NAMALWA (cell line): Measurements from ENCODE around the gene CCNYL1.
A peak's percentile ranks its signal among the peaks of the same experiment; 100 is the strongest.
"Not testable (repeated sequence)": the region's sequence is repeated elsewhere in the genome, so short reads cannot be mapped to it uniquely, and the experiment has no call there.

Source experiments
- DNase-seq: peaks from one replicate; pipeline ENCODE4 v3.0.0-alpha.2; 2015; ENCODE audit warnings: low spot score

The CCNYL1 gene

GRCh38 chr2:207734636-207735512, 23.4 kb downstream of the CCNYL1 start:
- DNase-seq: no peak

- not testable (repeated sequence) for DNase-seq
These were observed 24.0 kb downstream of the CCNYL1 start for GRCh38 chr2:207735513-207735859.

GRCh38 chr2:207743514-207743913, 32.1 kb downstream of the CCNYL1 start:
- DNase-seq: no peak

GRCh38 chr2:207744050-207744449, 32.6 kb downstream of the CCNYL1 start:
- no peak for DNase-seq

- no peak for DNase-seq
These were observed 33.0 kb downstream of the CCNYL1 start for GRCh38 chr2:207744451-207744850.

GRCh38 chr2:207746131-207746530, 34.7 kb downstream of the CCNYL1 start:
- DNase-seq: peak; percentile 80

- DNase-seq: no peak
These were observed 36.5 kb downstream of the CCNYL1 start for GRCh38 chr2:207747653-207748560.

- no peak for DNase-seq
These were observed 37.6 kb downstream of the CCNYL1 start for GRCh38 chr2:207748993-207749392.

- no peak for DNase-seq
These were observed 38.4 kb downstream of the CCNYL1 start for GRCh38 chr2:207749873-207750272.

- no peak for DNase-seq
These were observed 38.9 kb downstream of the CCNYL1 start for GRCh38 chr2:207750345-207750744.

GRCh38 chr2:207750876-207751275, 39.4 kb downstream of the CCNYL1 start:
- no peak for DNase-seq

- not testable (repeated sequence) for DNase-seq
These were observed 42.2 kb downstream of the CCNYL1 start for GRCh38 chr2:207753688-207754087.

- DNase-seq: no peak
These were observed 43.3 kb downstream of the CCNYL1 start for GRCh38 chr2:207754498-207755383.

- no peak for DNase-seq
These were observed 46.6 kb downstream of the CCNYL1 start for GRCh38 chr2:207758025-207758424.

GRCh38 chr2:207759890-207760289, 48.5 kb downstream of the CCNYL1 start:
- DNase-seq: no peak

- DNase-seq: no peak
These were observed 49.0 kb downstream of the CCNYL1 start for GRCh38 chr2:207760453-207760852.

- DNase-seq: not testable (repeated sequence)
These were observed 50.0 kb downstream of the CCNYL1 start for GRCh38 chr2:207761426-207761825.

GRCh38 chr2:207762146-207762545, 50.7 kb downstream of the CCNYL1 start:
- DNase-seq: no peak

- DNase-seq: no peak
These were observed 52.0 kb downstream of the CCNYL1 start for GRCh38 chr2:207763303-207763917.

- no peak for DNase-seq
These were observed 52.7 kb downstream of the CCNYL1 start for GRCh38 chr2:207764096-207764630.

GRCh38 chr2:207765547-207765946, 54.1 kb downstream of the CCNYL1 start:
- no peak for DNase-seq
